ENCODE measurements around the gene RET.

RET gene

DNA sequence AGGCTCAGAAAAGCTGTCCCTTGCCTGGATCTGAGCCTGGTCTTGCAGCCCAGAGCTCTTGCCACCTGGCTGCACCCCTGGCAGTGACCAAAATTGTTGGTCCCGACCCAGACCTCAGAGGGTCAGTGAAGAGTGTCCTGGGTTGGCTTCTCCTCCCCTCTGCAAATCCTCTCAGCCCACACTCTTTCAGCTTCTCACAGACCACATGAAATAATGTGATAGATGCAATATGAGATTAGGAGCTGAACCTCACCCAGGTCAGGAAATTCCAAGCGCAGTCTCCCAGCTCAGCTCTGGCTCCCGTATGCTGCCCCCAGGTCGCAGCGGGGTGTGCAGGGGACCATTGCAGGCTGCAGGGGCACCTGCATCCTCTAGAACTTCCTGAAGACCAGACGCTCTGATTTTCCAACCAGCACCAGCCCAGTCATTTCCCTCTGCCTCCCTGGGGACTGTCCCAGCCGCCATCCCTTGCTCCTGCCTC, 19.6 kb upstream of the RET start:
- Histone ChIP-seq H3K4me1 (ENCODE audit: control insufficient read depth in 2 of 2, insufficient read depth in 1 of 2, low read depth in 1 of 2, low read length in 2 of 2) (peaks cover 0 to 3% of the 10 kb centered on the region in 2 donors), H2BK5ac (ENCODE audit: low read length) (no peak overlapping the region), H2AFZ (ENCODE audit: low read length) (no peak overlapping the region), H3K4me3 (ENCODE audit: low read length in 2 of 2) (no peak overlapping the region), H3K9ac (ENCODE audit: low read depth, low read length, poor library complexity) (no peak overlapping the region), H4K8ac (ENCODE audit: low read depth, low read length) (no peak overlapping the region), H4K91ac (ENCODE audit: low read depth, low read length, poor library complexity) (no peak overlapping the region), H3K4ac (ENCODE audit: low read length) (no peak overlapping the region), H3K27me3 (ENCODE audit: control insufficient read depth in 3 of 3, insufficient read depth in 3 of 3, low read depth in 1 of 3, low read length in 3 of 3) (peaks cover 0 to 2% (median 0%) of the 10 kb centered on the region in 3 experiments), H3K36me3 (replicated peaks in 1 of 2; ENCODE audit: control insufficient read depth in 2 of 2, insufficient read depth in 2 of 2, low read length in 2 of 2) (no peaks in the 10 kb centered on the region), H2AK5ac (ENCODE audit: low read depth, low read length) (no peak overlapping the region), H3K18ac (ENCODE audit: low read length) (no peak overlapping the region), H3K9me3 (replicated peaks in 1 of 2; ENCODE audit: control insufficient read depth in 2 of 2, insufficient read depth in 1 of 2, low read depth in 1 of 2, low read length in 2 of 2) (no peaks in the 10 kb centered on the region), H3K79me1 (ENCODE audit: low read depth, low read length) (no peaks in the 10 kb centered on the region), H3K4me2 (ENCODE audit: insufficient read depth, low read length, poor library complexity, severe bottlenecking) (no peak overlapping the region), H3K23ac (ENCODE audit: low read depth, low read length, poor library complexity) (no peak overlapping the region), H2BK15ac (ENCODE audit: low read length) (no peak overlapping the region), H3K27ac (replicated peaks; ENCODE audit: low read length) (no peak overlapping the region), H3K14ac (ENCODE audit: low read length) (peak overlapping the region; percentile 9), H2BK12ac (ENCODE audit: low read length) (no peak overlapping the region), H2BK120ac (ENCODE audit: low read depth, low read length) (no peak overlapping the region)
- WGBS, 2 donors (ENCODE audit: extremely low coverage in 2 of 2, insufficient read length in 2 of 2, insufficient replicate concordance in 1 of 2), result no CpG with 5 or more reads among the region's 7 CpGs
- DNase-seq (ENCODE audit: low spot score), result no peak

DNA sequence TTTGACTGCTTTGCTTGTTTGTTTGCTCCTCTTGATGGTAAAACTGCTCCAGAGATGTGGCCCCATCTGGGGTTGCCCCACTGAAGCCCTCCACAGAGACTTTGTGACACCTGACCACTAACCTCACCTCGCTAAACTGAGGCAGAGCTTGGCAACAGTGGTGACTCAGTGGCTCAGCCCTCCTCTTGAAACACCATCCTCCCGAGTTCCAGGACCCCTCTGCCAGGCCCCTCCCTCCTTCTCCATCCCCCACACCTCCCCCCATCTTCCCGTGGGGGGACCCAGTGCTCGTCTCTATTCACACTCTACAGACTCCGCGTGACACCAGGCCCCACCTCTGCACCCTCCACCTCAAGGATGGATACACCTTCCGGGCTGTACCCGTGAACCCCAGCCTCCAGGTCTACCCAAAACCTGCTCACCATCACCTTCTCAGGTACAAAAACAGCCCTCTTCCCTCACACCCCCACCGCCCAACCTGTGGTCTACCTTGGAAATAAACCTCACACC, 19.0 kb upstream of the RET start:
- no peaks in the 10 kb centered on the region for H3K36me3 ChIP-seq (replicated peaks in 1 of 2; ENCODE audit: control insufficient read depth in 2 of 2, insufficient read depth in 2 of 2, low read length in 2 of 2)
- no peak overlapping the region for H2BK120ac ChIP-seq (ENCODE audit: low read depth, low read length)
- H4K8ac ChIP-seq (ENCODE audit: low read depth, low read length), result no peak overlapping the region
- no peak for DNase-seq (ENCODE audit: low spot score)
- H4K91ac ChIP-seq (ENCODE audit: low read depth, low read length, poor library complexity), result no peak overlapping the region
- no peak overlapping the region for H2AK5ac ChIP-seq (ENCODE audit: low read depth, low read length)
- H2BK12ac ChIP-seq (ENCODE audit: low read length), result no peak overlapping the region
- no peak overlapping the region for H3K27ac ChIP-seq (replicated peaks; ENCODE audit: low read length)
- H3K9me3 ChIP-seq (replicated peaks in 1 of 2; ENCODE audit: control insufficient read depth in 2 of 2, insufficient read depth in 1 of 2, low read depth in 1 of 2, low read length in 2 of 2), result no peaks in the 10 kb centered on the region
- H3K27me3 ChIP-seq (ENCODE audit: control insufficient read depth in 3 of 3, insufficient read depth in 3 of 3, low read depth in 1 of 3, low read length in 3 of 3), result peaks cover 0 to 2% (median 0%) of the 10 kb centered on the region in 3 experiments
- no peak overlapping the region for H3K4me3 ChIP-seq (ENCODE audit: low read length in 2 of 2)
- no peak overlapping the region for H2BK5ac ChIP-seq (ENCODE audit: low read length)
- WGBS, 2 donors (ENCODE audit: extremely low coverage in 2 of 2, insufficient read length in 2 of 2, insufficient replicate concordance in 1 of 2), result no CpG with 5 or more reads among the region's 9 CpGs
- no peak overlapping the region for H3K4me2 ChIP-seq (ENCODE audit: insufficient read depth, low read length, poor library complexity, severe bottlenecking)
- no peak overlapping the region for H3K18ac ChIP-seq (ENCODE audit: low read length)
- H3K79me1 ChIP-seq (ENCODE audit: low read depth, low read length), result no peaks in the 10 kb centered on the region
- H3K4ac ChIP-seq (ENCODE audit: low read length), result no peak overlapping the region
- no peak overlapping the region for H3K23ac ChIP-seq (ENCODE audit: low read depth, low read length, poor library complexity)
- H3K14ac ChIP-seq (ENCODE audit: low read length), result no peak overlapping the region
- H2AFZ ChIP-seq (ENCODE audit: low read length), result no peak overlapping the region
- H2BK15ac ChIP-seq (ENCODE audit: low read length), result no peak overlapping the region
- no peak overlapping the region for H3K9ac ChIP-seq (ENCODE audit: low read depth, low read length, poor library complexity)
- H3K4me1 ChIP-seq (ENCODE audit: control insufficient read depth in 2 of 2, insufficient read depth in 1 of 2, low read depth in 1 of 2, low read length in 2 of 2), result peaks cover 0 to 3% of the 10 kb centered on the region in 2 donors

GRCh38 chr10:43058716-43059335, 18.0 kb upstream of the RET start:
- Histone ChIP-seq H3K18ac (ENCODE audit: low read length) (peak overlapping the region; percentile 53), H4K91ac (ENCODE audit: low read depth, low read length, poor library complexity) (no peak overlapping the region), H3K14ac (ENCODE audit: low read length) (no peak overlapping the region), H3K9me3 (replicated peaks in 1 of 2; ENCODE audit: control insufficient read depth in 2 of 2, insufficient read depth in 1 of 2, low read depth in 1 of 2, low read length in 2 of 2) (no peaks in the 10 kb centered on the region), H2AFZ (ENCODE audit: low read length) (no peak overlapping the region), H3K9ac (ENCODE audit: low read depth, low read length, poor library complexity) (no peak overlapping the region), H2BK5ac (ENCODE audit: low read length) (no peak overlapping the region), H4K8ac (ENCODE audit: low read depth, low read length) (no peak overlapping the region), H3K27me3 (ENCODE audit: control insufficient read depth in 3 of 3, insufficient read depth in 3 of 3, low read depth in 1 of 3, low read length in 3 of 3) (peaks cover 0 to 2% (median 0%) of the 10 kb centered on the region in 3 experiments), H3K4me1 (ENCODE audit: control insufficient read depth in 2 of 2, insufficient read depth in 1 of 2, low read depth in 1 of 2, low read length in 2 of 2) (peaks cover 0 to 3% of the 10 kb centered on the region in 2 donors), H3K23ac (ENCODE audit: low read depth, low read length, poor library complexity) (no peak overlapping the region), H3K79me1 (ENCODE audit: low read depth, low read length) (no peaks in the 10 kb centered on the region), H2AK5ac (ENCODE audit: low read depth, low read length) (no peak overlapping the region), H3K4me2 (ENCODE audit: insufficient read depth, low read length, poor library complexity, severe bottlenecking) (no peak overlapping the region), H3K4me3 (ENCODE audit: low read length in 2 of 2) (no peak overlapping the region), H3K27ac (replicated peaks; ENCODE audit: low read length) (no peak overlapping the region), H2BK120ac (ENCODE audit: low read depth, low read length) (no peak overlapping the region), H2BK12ac (ENCODE audit: low read length) (no peak overlapping the region), H3K4ac (ENCODE audit: low read length) (no peak overlapping the region), H3K36me3 (replicated peaks in 1 of 2; ENCODE audit: control insufficient read depth in 2 of 2, insufficient read depth in 2 of 2, low read length in 2 of 2) (no peaks in the 10 kb centered on the region), H2BK15ac (ENCODE audit: low read length) (no peak overlapping the region)
- WGBS, 2 donors (ENCODE audit: extremely low coverage in 2 of 2, insufficient read length in 2 of 2, insufficient replicate concordance in 1 of 2), result no CpG with 5 or more reads among the region's 13 CpGs
- no peak for DNase-seq (ENCODE audit: low spot score)

GRCh38 chr10:43059336-43059720, 17.5 kb upstream of the RET start:
- no peak for DNase-seq (ENCODE audit: low spot score)
- H3K23ac ChIP-seq (ENCODE audit: low read depth, low read length, poor library complexity), result no peak overlapping the region
- H3K36me3 ChIP-seq (replicated peaks in 1 of 2; ENCODE audit: control insufficient read depth in 2 of 2, insufficient read depth in 2 of 2, low read length in 2 of 2), result no peaks in the 10 kb centered on the region
- H3K79me1 ChIP-seq (ENCODE audit: low read depth, low read length), result no peaks in the 10 kb centered on the region
- H3K27me3 ChIP-seq (ENCODE audit: control insufficient read depth in 3 of 3, insufficient read depth in 3 of 3, low read depth in 1 of 3, low read length in 3 of 3), result peaks cover 0 to 2% (median 0%) of the 10 kb centered on the region in 3 experiments
- peaks cover 0 to 3% of the 10 kb centered on the region in 2 donors for H3K4me1 ChIP-seq (ENCODE audit: control insufficient read depth in 2 of 2, insufficient read depth in 1 of 2, low read depth in 1 of 2, low read length in 2 of 2)
- peak overlapping the region; percentile 53 for H3K18ac ChIP-seq (ENCODE audit: low read length)
- H3K9me3 ChIP-seq (replicated peaks in 1 of 2; ENCODE audit: control insufficient read depth in 2 of 2, insufficient read depth in 1 of 2, low read depth in 1 of 2, low read length in 2 of 2), result no peaks in the 10 kb centered on the region
- no peak overlapping the region for H2AFZ ChIP-seq (ENCODE audit: low read length)
- no peak overlapping the region for H4K91ac ChIP-seq (ENCODE audit: low read depth, low read length, poor library complexity)
- H2BK15ac ChIP-seq (ENCODE audit: low read length), result no peak overlapping the region
- WGBS, 2 donors (ENCODE audit: extremely low coverage in 2 of 2, insufficient read length in 2 of 2, insufficient replicate concordance in 1 of 2), result no CpG with 5 or more reads among the region's 6 CpGs
- no peak overlapping the region for H2BK5ac ChIP-seq (ENCODE audit: low read length)
- no peak overlapping the region for H3K14ac ChIP-seq (ENCODE audit: low read length)
- H3K9ac ChIP-seq (ENCODE audit: low read depth, low read length, poor library complexity), result no peak overlapping the region
- H3K4ac ChIP-seq (ENCODE audit: low read length), result no peak overlapping the region
- H2BK120ac ChIP-seq (ENCODE audit: low read depth, low read length), result no peak overlapping the region
- H2AK5ac ChIP-seq (ENCODE audit: low read depth, low read length), result no peak overlapping the region
- H3K4me3 ChIP-seq (ENCODE audit: low read length in 2 of 2), result no peak overlapping the region
- no peak overlapping the region for H3K27ac ChIP-seq (replicated peaks; ENCODE audit: low read length)
- no peak overlapping the region for H3K4me2 ChIP-seq (ENCODE audit: insufficient read depth, low read length, poor library complexity, severe bottlenecking)
- H2BK12ac ChIP-seq (ENCODE audit: low read length), result no peak overlapping the region
- no peak overlapping the region for H4K8ac ChIP-seq (ENCODE audit: low read depth, low read length)
